CD14-positive monocyte (primary cell): ENCODE data around the gene BCAR3. TPM values are rescaled to one million over a fixed set of nuclear protein-coding genes. Genes with fewer than 3 reads are reported as not detected.

Experiments
- DNase-seq, 3 donors: peaks; one replicate each; pipeline ENCODE4 v3.0.0-alpha.2; 2011 to 2022
- H2AFZ ChIP-seq: 2 replicates; pipeline ENCODE4 v1.6.0; 2012; ENCODE audit warnings: mild to moderate bottlenecking, low read depth, low read length, inconsistent platforms; ENCODE audit not compliant: insufficient read depth, poor library complexity, severe bottlenecking
- H3K27ac ChIP-seq, 2 donors: 1 replicate in 1 of 2; 2 replicates in 1 of 2; pipeline ENCODE4 v1.5.1; 2012 to 2013; ENCODE audit warnings: low read length in 2 of 2, control low read depth in 1 of 2, inconsistent platforms in 1 of 2, low read depth in 1 of 2, mild to moderate bottlenecking in 1 of 2
- H3K27me3 ChIP-seq, 2 donors: one replicate each; pipeline versions ENCODE4 v1.6.0 to v1.6.1; 2011 to 2013; ENCODE audit warnings: low read length in 2 of 2; ENCODE audit not compliant: control insufficient read depth in 2 of 2, insufficient read depth in 2 of 2
- H3K36me3 ChIP-seq, 2 donors: replicated peaks in 1 of 2; 1 replicate in 1 of 2; 2 replicates in 1 of 2; pipeline versions ENCODE4 v1.5.1 to v1.6.1; 2012 to 2013; ENCODE audit warnings: low read length in 2 of 2, control low read depth in 1 of 2, inconsistent platforms in 1 of 2, mild to moderate bottlenecking in 1 of 2; ENCODE audit not compliant: insufficient read depth in 2 of 2, control insufficient read depth in 1 of 2
- H3K4me1 ChIP-seq, 2 donors: 1 replicate in 1 of 2; 2 replicates in 1 of 2; pipeline versions ENCODE4 v1.5.1 to v1.6.1; 2012 to 2013; ENCODE audit warnings: low read length in 2 of 2, control low read depth in 1 of 2, inconsistent platforms in 1 of 2, mild to moderate bottlenecking in 1 of 2, moderate library complexity in 1 of 2; ENCODE audit not compliant: insufficient read depth in 2 of 2, control insufficient read depth in 1 of 2
- H3K4me2 ChIP-seq: replicated peaks from 2 replicates; pipeline ENCODE3; 2012; ENCODE audit warnings: low read length, moderate library complexity, mild to moderate bottlenecking; ENCODE audit not compliant: poor library complexity, severe bottlenecking; ENCODE audit errors: extremely low read depth
- H3K4me3 ChIP-seq, 3 experiments: fragments of 200-600 bp in 1 of 3; sonication (generic) in 1 of 3; replicated peaks in 1 of 3; 1 replicate in 2 of 3; 2 replicates in 1 of 3; pipeline ENCODE4 v1.5.1; 2011 to 2013; ENCODE audit warnings: low read length in 3 of 3, mild to moderate bottlenecking in 3 of 3, control low read depth in 2 of 3, low read depth in 2 of 3, inconsistent platforms in 1 of 3, moderate library complexity in 1 of 3
- H3K79me2 ChIP-seq: 2 replicates; pipeline ENCODE4 v1.6.0; 2012; ENCODE audit warnings: mild to moderate bottlenecking, control low read depth, inconsistent platforms, low read length, moderate library complexity; ENCODE audit not compliant: insufficient read depth
- H3K9ac ChIP-seq: 2 replicates; pipeline ENCODE4 v1.6.0; 2017; ENCODE audit warnings: low read length, mild to moderate bottlenecking; ENCODE audit not compliant: insufficient read depth, poor library complexity, severe bottlenecking
- H3K9me3 ChIP-seq, 2 donors: replicated peaks in 1 of 2; 1 replicate in 1 of 2; 2 replicates in 1 of 2; pipeline versions ENCODE4 v1.5.1 to v1.6.1; 2012 to 2013; ENCODE audit warnings: low read length in 2 of 2, control low read depth in 1 of 2; ENCODE audit not compliant: control insufficient read depth in 1 of 2, insufficient read depth in 1 of 2
- H4K20me1 ChIP-seq: 2 replicates; pipeline ENCODE4 v1.6.0; 2012; ENCODE audit warnings: mild to moderate bottlenecking, low read length, control low read depth, moderate library complexity; ENCODE audit not compliant: insufficient read depth
- H3K27ac Mint-ChIP-seq, 7 donors: one replicate each; pipeline ENCODE4 v1.8.0; 2020; ENCODE audit warnings: mild to moderate bottlenecking in 7 of 7, mixed read lengths in 7 of 7, moderate library complexity in 6 of 7, inconsistent platforms in 2 of 7
- H3K27me3 Mint-ChIP-seq, 3 donors: one replicate each; pipeline ENCODE4 v1.8.0; 2021 to 2022; ENCODE audit warnings: low read depth in 3 of 3, mild to moderate bottlenecking in 3 of 3, mixed read lengths in 3 of 3, moderate library complexity in 3 of 3, inconsistent platforms in 1 of 3
- H3K36me3 Mint-ChIP-seq, 2 donors: one replicate each; pipeline ENCODE4 v1.8.0; 2020; ENCODE audit warnings: mixed read lengths in 2 of 2, inconsistent platforms in 1 of 2, mild to moderate bottlenecking in 1 of 2
- H3K4me1 Mint-ChIP-seq: one replicate; pipeline ENCODE4 v1.8.0; 2020; ENCODE audit warnings: mild to moderate bottlenecking, mixed read lengths
- H3K4me3 Mint-ChIP-seq, 2 donors: one replicate each; pipeline ENCODE4 v1.8.0; 2020; ENCODE audit warnings: mild to moderate bottlenecking in 2 of 2, mixed read lengths in 2 of 2, moderate library complexity in 1 of 2
- H3K9me3 Mint-ChIP-seq, 7 donors: one replicate each; pipeline ENCODE4 v1.8.0; 2020 to 2022; ENCODE audit warnings: mixed read lengths in 7 of 7, mild to moderate bottlenecking in 6 of 7, moderate library complexity in 6 of 7, inconsistent platforms in 2 of 7
- CTCF ChIP-seq: fragments of 200-600 bp; IDR thresholded peaks from one replicate; pipeline ENCODE4 v1.8.0; 2022; ENCODE audit warnings: antibody characterized with exemption, mild to moderate bottlenecking
- WGBS: methylation state at CpG from one replicate; pipeline ENCODE4 v1.1.5; 2013; ENCODE audit warnings: missing lambda C conversion rate; ENCODE audit not compliant: insufficient coverage; 5-methylcytosine and 5-hydroxymethylcytosine counted together
- intact Hi-C, 2 donors: fragments of 100-400 bp; cut with micrococcal nuclease; formaldehyde crosslinking; loops; one replicate each; pipeline versions ENCODE4 v1.15.0 to v1.15.1; 2023
- polyA plus RNA-seq, 3 donors: library from polyadenylated mRNA; depleted of rRNA in 1 of 3; unstranded in 2 of 3; stranded (reverse) in 1 of 3; fragments of 300-500 nt in 2 of 3; fragments of >200 nt in 1 of 3; fragmentation: Illumina TruSeq in 2 of 3; gene quantifications; 1 replicate in 2 of 3; 2 replicates in 1 of 3; pipeline ENCODE4 v1.2.3, GENCODE V29; 2012 to 2021

Gene BCAR3
- polyA plus RNA-seq, 3 donors: 0.05 to 0.41 TPM; not detected in 1

- H2AFZ ChIP-seq: no peak overlapping the region
- no peak for DNase-seq
- Mint-ChIP-seq H3K4me1 (no peaks in the 10 kb centered on the region), H3K9me3 (peaks cover 0 to 4% (median 0%) of the 10 kb centered on the region in 7 donors), H3K27ac (no peak overlapping the region), H3K4me3 (no peak overlapping the region), H3K36me3 (peaks cover 3 to 5% of the 10 kb centered on the region in 2 donors), H3K27me3 (no peaks in the 10 kb centered on the region)
- H4K20me1 ChIP-seq: no peaks in the 10 kb centered on the region
- TF ChIP-seq CTCF: no peak
- no peaks in the 10 kb centered on the region for H3K9me3 ChIP-seq
- no peak overlapping the region for H3K4me3 ChIP-seq
- H3K9ac ChIP-seq: no peak overlapping the region
- H3K36me3 ChIP-seq: no peaks in the 10 kb centered on the region
- no peak overlapping the region for H3K27ac ChIP-seq
- no peaks in the 10 kb centered on the region for H3K4me1 ChIP-seq
- H3K4me2 ChIP-seq: no peak overlapping the region
- no peaks in the 10 kb centered on the region for H3K27me3 ChIP-seq
- 98% methylated on average over 9 of the region's 12 CpGs for WGBS
- H3K79me2 ChIP-seq: no peaks in the 10 kb centered on the region
- intact Hi-C loops: no loop called here
Measured at GRCh38 chr1:93571623-93572310, 109.9 kb downstream of the BCAR3 start.

- DNase-seq: no peak
- no peak overlapping the region for H3K4me3 ChIP-seq
- no peak overlapping the region for H3K9ac ChIP-seq
- Mint-ChIP-seq H3K4me1 (peaks cover 8% of the 10 kb centered on the region), H3K4me3 (no peak overlapping the region), H3K36me3 (peaks cover 3 to 5% of the 10 kb centered on the region in 2 donors), H3K27me3 (no peaks in the 10 kb centered on the region), H3K9me3 (peaks cover 0 to 4% (median 0%) of the 10 kb centered on the region in 7 donors), H3K27ac (no peak overlapping the region)
- H3K36me3 ChIP-seq: no peaks in the 10 kb centered on the region
- H3K4me1 ChIP-seq: no peaks in the 10 kb centered on the region
- no peak for TF ChIP-seq CTCF
- H3K79me2 ChIP-seq: no peaks in the 10 kb centered on the region
- H3K9me3 ChIP-seq: no peaks in the 10 kb centered on the region
- no peak overlapping the region for H3K27ac ChIP-seq
- 100% methylated on average over 1 of the region's 2 CpGs for WGBS
- intact Hi-C loops: no loop called here
- no peak overlapping the region for H3K4me2 ChIP-seq
- H4K20me1 ChIP-seq: no peaks in the 10 kb centered on the region
- no peaks in the 10 kb centered on the region for H3K27me3 ChIP-seq
- H2AFZ ChIP-seq: no peak overlapping the region
Measured at GRCh38 chr1:93569489-93569888, 112.1 kb downstream of the BCAR3 start.
